HepG2 (cell line): ENCODE measurements around the gene ATP6V1D. TPM values are rescaled to one million over a fixed set of nuclear protein-coding genes. Genes with fewer than 3 reads are reported as not detected.

Experiments
- ATAC-seq: fragments of 200-7000 bp; cut with Tn5 transposase; 3 replicates; pipeline ENCODE4 v1.9.1; 2020; ENCODE audit warnings: mild to moderate bottlenecking, moderate library complexity
- BruUV-seq: library from RNA; stranded (reverse); fragments of 400-500 nt; replicated peaks from 2 replicates; lab custom pipeline; 2021; lab: Mats Ljungman, UMichigan
- CTCF ChIA-PET: fragments of 300-600 bp; formaldehyde crosslinking; extraction: SDS; loops from one replicate; lab custom pipeline; 2021; ENCODE audit warnings: low total read pairs, inconsistent platforms, low intra/inter-chr PET ratio; lab: Yijun Ruan, JAX
- POLR2A ChIA-PET: fragments of 350-600 bp; sonication (Branson Sonifier 250); formaldehyde crosslinking; loops from one replicate; lab custom pipeline; 2020; ENCODE audit warnings: antibody characterized with exemption, inconsistent platforms; lab: Yijun Ruan, JAX
- DNase-seq: peaks from one replicate; pipeline ENCODE4 v3.0.0-alpha.2; 2015; ENCODE audit warnings: low spot score
- FAIRE-seq: peaks from 3 replicates; lab custom pipeline; 2011; peaks lifted over from hg19 to GRCh38; lab: Jason Lieb, UNC
- H2AFZ ChIP-seq: one replicate; pipeline ENCODE4 v1.6.1; 2011; ENCODE audit warnings: low read length, inconsistent platforms
- H3K27ac ChIP-seq: fragments of 300-600 bp; 3 replicates; pipeline ENCODE4 v1.8.0; 2011; ENCODE audit warnings: mixed run types, mild to moderate bottlenecking, mixed read lengths, low read length, inconsistent platforms; ENCODE audit not compliant: insufficient read depth; ENCODE audit errors: extremely low read length
- H3K27me3 ChIP-seq, 2 experiments: fragments of 200-600 bp in 1 of 2; 2 replicates in 1 of 2; 3 replicates in 1 of 2; pipeline versions ENCODE4 v1.6.0 to v1.8.0; 2011; ENCODE audit warnings: low read length in 2 of 2, mild to moderate bottlenecking in 2 of 2, moderate library complexity in 2 of 2, inconsistent platforms in 1 of 2; ENCODE audit not compliant: insufficient read depth in 2 of 2, control insufficient read depth in 1 of 2
- H3K36me3 ChIP-seq, 2 experiments: fragments of 200-600 bp in 1 of 2; replicated peaks in 1 of 2; 2 replicates in 1 of 2; 3 replicates in 1 of 2; pipeline versions ENCODE4 v1.5.1 to v1.8.0; 2011; ENCODE audit warnings: low read length in 2 of 2, inconsistent platforms in 1 of 2; ENCODE audit not compliant: insufficient read depth in 2 of 2, control insufficient read depth in 1 of 2
- H3K4me1 ChIP-seq: 2 replicates; pipeline ENCODE4 v1.5.1; 2012; ENCODE audit warnings: low read length, inconsistent platforms; ENCODE audit not compliant: insufficient read depth
- H3K4me2 ChIP-seq: 2 replicates; pipeline ENCODE4 v1.6.0; 2011; ENCODE audit warnings: low read depth, low read length, inconsistent platforms
- H3K4me3 ChIP-seq, 3 experiments: fragments of 200-600 bp in 1 of 3; sonication (generic), shearing (Covaris generic) in 1 of 3; replicated peaks in 1 of 3; 2 replicates each; pipeline ENCODE4 v1.5.1; 2011 to 2016; ENCODE audit warnings: low read length in 3 of 3, inconsistent platforms in 2 of 3, low read depth in 2 of 3, mild to moderate bottlenecking in 2 of 3, control low read depth in 1 of 3, mixed read lengths in 1 of 3; ENCODE audit not compliant: insufficient read depth in 1 of 3
- H3K79me2 ChIP-seq: one replicate; pipeline ENCODE4 v1.6.1; 2011; ENCODE audit warnings: low read length, inconsistent platforms; ENCODE audit not compliant: insufficient read depth
- H3K9ac ChIP-seq: 2 replicates; pipeline ENCODE4 v1.6.0; 2011; ENCODE audit warnings: mild to moderate bottlenecking, low read depth, low read length, inconsistent platforms; ENCODE audit not compliant: insufficient read depth
- H3K9me3 ChIP-seq: 2 replicates; pipeline ENCODE4 v1.5.1; 2012; ENCODE audit warnings: mild to moderate bottlenecking, low read length
- H4K20me1 ChIP-seq: 2 replicates; pipeline ENCODE4 v1.6.0; 2011; ENCODE audit warnings: inconsistent platforms, mild to moderate bottlenecking, low read length, moderate library complexity; ENCODE audit not compliant: insufficient read depth
- FOXA3 ChIP-seq: IDR thresholded peaks from 2 replicates; pipeline ENCODE4 v1.6.1; 2016; ENCODE audit warnings: missing genetic modification reagents, missing compliant biosample characterization
- PREB ChIP-seq: sonication (generic); formaldehyde crosslinking; IDR thresholded peaks from 2 replicates; pipeline ENCODE4 v1.4.0; 2020; ENCODE audit warnings: missing genetic modification reagents
- PRPF4 ChIP-seq: fragments of 200-400 bp; formaldehyde crosslinking; IDR thresholded peaks from 2 replicates; pipeline ENCODE4 v1.6.1; 2016; ENCODE audit warnings: low read length, low read depth; ENCODE audit not compliant: poor library complexity, severe bottlenecking
- ZBED4 ChIP-seq: sonication (generic); formaldehyde crosslinking; IDR thresholded peaks from 2 replicates; pipeline ENCODE4 v1.4.0; 2020; ENCODE audit warnings: missing genetic modification reagents, borderline replicate concordance
- WGBS: methylation state at CpG from one replicate; pipeline ENCODE4 v1.1.6; 2017; ENCODE audit warnings: low lambda C conversion rate; 5-methylcytosine and 5-hydroxymethylcytosine counted together
- in situ Hi-C: cut with HindIII; loops from 2 replicates; pipeline ENCODE4 v1.10.0; 2017; ENCODE audit warnings: low pct_unique_long_range_greater_than_20kb; ENCODE audit not compliant: extremely low pct_ligation_motif_present
- intact Hi-C: fragments of 100-400 bp; cut with micrococcal nuclease; formaldehyde crosslinking; loops from one replicate; pipeline ENCODE4 v1.10.0; 2022; ENCODE audit not compliant: unreplicated experiment
- polyA plus RNA-seq, 8 experiments: library from polyadenylated mRNA; depleted of rRNA in 3 of 8; stranded (reverse) in 7 of 8; unstranded in 1 of 8; fragments of >200 nt; fragmentation: Illumina TruSeq in 4 of 8; extraction: Trizol in 4 of 8; gene quantifications; 2 replicates each; pipeline versions ENCODE4 v1.2.1 to v1.2.3, GENCODE V29; 2011 to 2016; ENCODE audit warnings: low read depth in 4 of 8, missing spikeins in 1 of 8, mixed read lengths in 1 of 8; ENCODE audit not compliant: insufficient read depth in 1 of 8
- total RNA-seq, 5 experiments: library from RNA; depleted of rRNA; stranded (reverse); fragments of >200 nt; fragmentation: Illumina TruSeq; extraction: Trizol; gene quantifications; 2 replicates each; pipeline ENCODE4 v1.2.3, GENCODE V29; 2016; ENCODE audit warnings: low read depth in 1 of 5

Gene ATP6V1D
- total and polyA plus RNA-seq, 2 of the 13 experiments (the other 11 are each of a cell fraction or from before 2014, with no cell fraction given): 16.8 to 53.9 TPM

- WGBS: 100% methylated on average over 2 of the region's 2 CpGs
- CTCF ChIA-PET: no interaction called here
Measured at GRCh38 chr14:67373347-67373746, 13.7 kb upstream of the ATP6V1D start.

More at GRCh38 chr14:67373347-67373746, 13.7 kb upstream of the ATP6V1D start:
- no peak for ATAC-seq
- Histone ChIP-seq H3K36me3 (peaks cover 15 to 72% of the 10 kb centered on the region in 2 experiments), H3K27me3 (no peaks in the 10 kb centered on the region), H3K9me3 (no peaks in the 10 kb centered on the region), H4K20me1 (no peaks in the 10 kb centered on the region), H3K4me3 (no peak overlapping the region), H3K9ac (no peak overlapping the region), H3K4me1 (no peaks in the 10 kb centered on the region), H2AFZ (no peak overlapping the region), H3K27ac (no peak overlapping the region), H3K79me2 (peaks cover 1% of the 10 kb centered on the region), H3K4me2 (no peak overlapping the region)
- TF ChIP-seq PREB (CRISPR knock-in tag): no peak
- TF ChIP-seq ZBED4 (CRISPR knock-in tag): no peak
- TF ChIP-seq PRPF4: no peak
- TF ChIP-seq FOXA3 (CRISPR knock-in tag): no peak
- no peak for FAIRE-seq
- in situ Hi-C loops: no loop called here
- no TSS peak for BruUV-seq
- POLR2A ChIA-PET: no interaction called here
- DNase-seq: no peak
- intact Hi-C loops: no loop called here
